Karpas-422 (cell line): ENCODE results near the gene TYW5. TPM values are rescaled to one million over a fixed set of nuclear protein-coding genes. Genes with fewer than 3 reads are reported as not detected.

Experiments used
- DNase-seq: peaks from one replicate; pipeline ENCODE4 v3.0.0-alpha.2; 2015
- H2AFZ ChIP-seq: fragments of 200-600 bp; sonication (generic); 2 replicates; pipeline ENCODE4 v1.6.1; 2014; ENCODE audit warnings: antibody characterized with exemption, low read length, mixed read lengths
- H3K27ac ChIP-seq: fragments of 200-600 bp; sonication (generic); 2 replicates; pipeline ENCODE4 v1.5.1; 2014; ENCODE audit warnings: mild to moderate bottlenecking, low read length, moderate library complexity
- H3K27me3 ChIP-seq: fragments of 200-600 bp; sonication (generic); 2 replicates; pipeline ENCODE4 v1.6.1; 2014; ENCODE audit warnings: low read length, mixed read lengths
- H3K36me3 ChIP-seq: fragments of 200-600 bp; sonication (generic); 2 replicates; pipeline ENCODE4 v1.6.1; 2014; ENCODE audit warnings: low read length, mixed read lengths; ENCODE audit not compliant: insufficient read depth
- H3K4me1 ChIP-seq: fragments of 200-600 bp; sonication (generic); 2 replicates; pipeline ENCODE4 v1.6.1; 2014; ENCODE audit warnings: mild to moderate bottlenecking, low read length, mixed read lengths
- H3K4me2 ChIP-seq: fragments of 200-600 bp; sonication (generic); 2 replicates; pipeline ENCODE4 v1.6.1; 2014; ENCODE audit warnings: low read length, low read depth, mild to moderate bottlenecking; ENCODE audit not compliant: poor library complexity, severe bottlenecking
- H3K4me3 ChIP-seq: fragments of 200-600 bp; sonication (generic); 2 replicates; pipeline ENCODE4 v1.5.1; 2014; ENCODE audit warnings: mild to moderate bottlenecking, antibody characterized with exemption, low read length, mixed read lengths
- H3K79me2 ChIP-seq: fragments of 200-600 bp; sonication (generic); 2 replicates; pipeline ENCODE4 v1.6.1; 2014; ENCODE audit warnings: mild to moderate bottlenecking, low read length, mixed read lengths
- H3K9ac ChIP-seq: fragments of 200-600 bp; sonication (generic); 2 replicates; pipeline ENCODE4 v1.6.0; 2014; ENCODE audit warnings: low read length
- H3K9me2 ChIP-seq: fragments of 200-600 bp; sonication (generic), shearing (Covaris generic); replicated peaks from 2 replicates; pipeline ENCODE4 v1.6.0; 2014; ENCODE audit warnings: mild to moderate bottlenecking, low read length, moderate library complexity; ENCODE audit not compliant: insufficient read depth
- H3K9me3 ChIP-seq: fragments of 300-700, 200-600 bp; sonication (generic); 2 replicates; pipeline ENCODE4 v1.6.1; 2014; ENCODE audit warnings: low read length, mixed read lengths
- H4K20me1 ChIP-seq: fragments of 200-600 bp; sonication (generic); 2 replicates; pipeline ENCODE4 v1.6.1; 2014; ENCODE audit warnings: mild to moderate bottlenecking, antibody characterized with exemption, low read length, low read depth; ENCODE audit not compliant: insufficient read depth
- total RNA-seq: library from RNA; depleted of rRNA; stranded (reverse); fragments of >200 nt; shearing (Covaris generic); gene quantifications from 2 replicates; pipeline ENCODE4 v1.2.3, GENCODE V29; 2014; ENCODE audit warnings: low replicate concordance

Gene TYW5
- total RNA-seq, 1 experiment from 2014 or later, result 10.5 TPM

DNA sequence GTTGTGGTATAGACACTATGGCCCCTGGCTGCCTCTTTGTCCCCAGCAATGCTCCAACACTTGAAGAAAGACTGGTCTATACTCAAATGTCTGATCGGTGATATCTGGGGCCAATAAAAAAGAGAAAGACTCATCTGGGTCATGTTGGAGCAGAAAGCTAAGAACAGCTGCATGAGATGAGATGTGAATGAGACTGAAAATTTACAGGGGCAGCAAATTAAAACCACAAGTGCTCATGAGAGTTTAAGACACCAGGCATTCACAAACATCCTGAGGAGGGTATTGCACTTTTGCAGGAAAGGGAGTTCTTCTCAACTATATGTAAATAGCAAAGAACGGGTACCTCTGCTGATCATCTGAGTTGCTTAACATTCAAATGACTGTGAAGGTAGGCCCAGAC, 36.4 kb upstream of the TYW5 start:
- no peaks in the 10 kb centered on the region for H4K20me1 ChIP-seq
- H3K4me3 ChIP-seq, result no peak overlapping the region
- no peaks in the 10 kb centered on the region for H3K27me3 ChIP-seq
- no peaks in the 10 kb centered on the region for H3K79me2 ChIP-seq
- no peak overlapping the region for H3K27ac ChIP-seq
- H3K9ac ChIP-seq, result no peak overlapping the region
- DNase-seq, result no peak
- no peaks in the 10 kb centered on the region for H3K9me3 ChIP-seq
- no peaks in the 10 kb centered on the region for H3K9me2 ChIP-seq
- H3K4me2 ChIP-seq, result no peak overlapping the region
- no peaks in the 10 kb centered on the region for H3K4me1 ChIP-seq
- no peak overlapping the region for H2AFZ ChIP-seq
- H3K36me3 ChIP-seq, result no peaks in the 10 kb centered on the region

DNA sequence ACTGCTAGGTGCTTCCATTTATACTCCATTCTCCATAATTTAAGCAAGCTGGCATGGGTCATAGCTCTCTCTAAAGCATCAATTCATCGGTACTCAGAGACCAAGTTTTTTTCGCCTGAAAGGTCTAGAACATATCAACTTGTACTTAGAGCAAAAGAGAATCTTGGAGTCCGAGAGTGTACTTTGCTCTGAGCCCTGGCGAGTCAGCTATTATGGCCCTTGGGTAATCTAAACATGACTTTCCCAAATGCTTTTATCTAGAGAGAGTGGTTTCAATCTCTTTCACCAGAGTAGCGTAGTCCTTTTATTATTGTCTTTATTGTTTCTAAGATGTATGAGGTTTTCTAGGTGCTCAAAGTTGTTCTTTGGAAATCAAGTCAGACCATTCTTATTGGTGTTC, 34.5 kb upstream of the TYW5 start:
- DNase-seq, result no peak
- H3K27ac ChIP-seq, result no peak overlapping the region
- H3K9me2 ChIP-seq, result no peaks in the 10 kb centered on the region
- H3K9me3 ChIP-seq, result no peaks in the 10 kb centered on the region
- no peaks in the 10 kb centered on the region for H3K79me2 ChIP-seq
- H4K20me1 ChIP-seq, result no peaks in the 10 kb centered on the region
- no peak overlapping the region for H3K4me2 ChIP-seq
- no peak overlapping the region for H3K4me3 ChIP-seq
- no peaks in the 10 kb centered on the region for H3K27me3 ChIP-seq
- no peaks in the 10 kb centered on the region for H3K36me3 ChIP-seq
- H2AFZ ChIP-seq, result no peak overlapping the region
- no peaks in the 10 kb centered on the region for H3K4me1 ChIP-seq
- no peak overlapping the region for H3K9ac ChIP-seq

GRCh38 chr2:199988151-199988550, 32.9 kb upstream of the TYW5 start:
- Histone ChIP-seq H4K20me1 (no peaks in the 10 kb centered on the region), H3K9ac (no peak overlapping the region), H3K9me3 (no peaks in the 10 kb centered on the region), H3K4me1 (no peaks in the 10 kb centered on the region), H3K36me3 (no peaks in the 10 kb centered on the region), H3K9me2 (no peaks in the 10 kb centered on the region), H3K4me2 (no peak overlapping the region), H3K27ac (no peak overlapping the region), H3K27me3 (no peaks in the 10 kb centered on the region), H3K79me2 (no peaks in the 10 kb centered on the region), H3K4me3 (no peak overlapping the region), H2AFZ (no peak overlapping the region)
- no peak for DNase-seq

DNA sequence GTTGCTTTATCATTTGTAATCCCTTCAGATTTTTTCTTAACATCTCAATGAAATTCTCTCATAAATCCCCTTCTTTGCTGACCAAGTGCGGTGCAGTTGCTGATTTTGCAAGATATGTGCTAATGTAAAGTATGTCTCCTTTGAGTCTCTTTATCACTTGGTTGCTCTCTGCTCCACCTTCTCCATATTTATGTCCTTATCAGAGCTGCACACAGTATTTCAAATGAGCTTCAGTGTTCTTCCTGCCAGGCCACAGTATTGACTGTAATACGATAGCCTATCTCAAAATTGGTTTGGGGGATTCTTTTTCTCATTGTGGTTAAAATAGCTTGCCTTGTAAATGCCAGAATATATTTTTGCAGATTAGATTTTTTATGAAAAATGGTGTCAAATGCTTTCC, 32.3 kb upstream of the TYW5 start:
- no peak for DNase-seq
- Histone ChIP-seq H3K9ac (no peak overlapping the region), H3K9me3 (no peaks in the 10 kb centered on the region), H3K27ac (no peak overlapping the region), H3K79me2 (no peaks in the 10 kb centered on the region), H3K4me2 (no peak overlapping the region), H3K4me3 (no peak overlapping the region), H3K36me3 (no peaks in the 10 kb centered on the region), H3K4me1 (no peaks in the 10 kb centered on the region), H2AFZ (no peak overlapping the region), H3K27me3 (no peaks in the 10 kb centered on the region), H3K9me2 (no peaks in the 10 kb centered on the region), H4K20me1 (no peaks in the 10 kb centered on the region)

GRCh38 chr2:199985625-199986207, 30.4 kb upstream of the TYW5 start:
- Histone ChIP-seq H3K79me2 (no peaks in the 10 kb centered on the region), H3K9me2 (no peaks in the 10 kb centered on the region), H3K27ac (no peak overlapping the region), H3K4me2 (no peak overlapping the region), H3K4me3 (no peak overlapping the region), H3K9me3 (no peaks in the 10 kb centered on the region), H3K9ac (no peak overlapping the region), H4K20me1 (no peaks in the 10 kb centered on the region), H3K4me1 (no peaks in the 10 kb centered on the region), H2AFZ (peak overlapping the region; percentile 96), H3K27me3 (no peaks in the 10 kb centered on the region), H3K36me3 (no peaks in the 10 kb centered on the region)
- peak; percentile 92 for DNase-seq

- H2AFZ ChIP-seq, result no peak overlapping the region
- H3K9ac ChIP-seq, result no peak overlapping the region
- no peaks in the 10 kb centered on the region for H3K36me3 ChIP-seq
- H3K79me2 ChIP-seq, result no peaks in the 10 kb centered on the region
- H3K4me2 ChIP-seq, result no peak overlapping the region
- H3K9me2 ChIP-seq, result no peaks in the 10 kb centered on the region
- H3K27me3 ChIP-seq, result no peaks in the 10 kb centered on the region
- no peaks in the 10 kb centered on the region for H3K9me3 ChIP-seq
- H3K4me3 ChIP-seq, result no peak overlapping the region
- no peak overlapping the region for H3K27ac ChIP-seq
- H4K20me1 ChIP-seq, result no peaks in the 10 kb centered on the region
- DNase-seq, result no peak
- H3K4me1 ChIP-seq, result no peaks in the 10 kb centered on the region
Observed at GRCh38 chr2:199984755-199985154, 29.5 kb upstream of the TYW5 start.

DNA sequence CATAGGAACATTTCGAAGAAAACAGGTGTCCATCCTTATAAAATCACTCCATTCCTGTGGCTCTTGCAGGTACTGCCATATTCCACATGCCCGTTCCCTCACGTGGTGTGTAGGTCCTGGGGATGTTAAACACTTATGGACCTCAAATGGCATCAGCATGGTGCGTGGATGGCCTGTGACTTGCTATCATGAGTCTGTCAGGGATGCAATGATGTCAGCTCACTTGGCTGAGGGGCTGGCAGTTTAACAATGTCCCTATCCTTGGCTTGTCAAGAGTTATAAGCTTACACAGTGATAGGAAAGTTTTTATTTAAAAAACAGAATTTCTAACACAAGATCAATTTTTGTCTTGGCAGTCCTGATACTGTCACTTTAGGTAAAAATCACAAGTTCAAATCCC, 28.9 kb upstream of the TYW5 start:
- H3K4me1 ChIP-seq, result no peaks in the 10 kb centered on the region
- H3K36me3 ChIP-seq, result no peaks in the 10 kb centered on the region
- H4K20me1 ChIP-seq, result no peaks in the 10 kb centered on the region
- H3K9ac ChIP-seq, result no peak overlapping the region
- H3K4me2 ChIP-seq, result no peak overlapping the region
- H3K27me3 ChIP-seq, result no peaks in the 10 kb centered on the region
- H3K79me2 ChIP-seq, result no peaks in the 10 kb centered on the region
- no peak overlapping the region for H3K4me3 ChIP-seq
- DNase-seq, result no peak
- no peak overlapping the region for H2AFZ ChIP-seq
- no peaks in the 10 kb centered on the region for H3K9me2 ChIP-seq
- H3K9me3 ChIP-seq, result no peaks in the 10 kb centered on the region
- no peak overlapping the region for H3K27ac ChIP-seq

DNA sequence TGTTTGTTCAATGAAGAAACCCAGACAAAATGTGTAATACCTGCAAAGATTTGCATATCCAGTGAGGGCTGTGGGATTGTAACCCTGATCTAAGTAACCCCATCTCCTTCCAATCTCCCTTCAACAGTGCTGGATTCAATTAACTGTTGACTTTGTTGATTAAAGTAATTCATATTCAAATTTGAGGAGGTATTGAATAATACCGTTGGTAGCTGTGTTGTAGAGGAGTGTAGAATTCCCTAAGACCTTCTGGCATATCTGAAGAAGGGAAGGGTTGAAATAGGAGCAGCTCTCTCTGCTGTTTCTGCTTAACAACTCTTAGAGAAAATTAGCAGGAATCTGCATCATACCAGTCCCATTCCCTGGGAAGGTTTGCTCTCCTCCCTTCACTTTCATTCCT, 28.2 kb upstream of the TYW5 start:
- H3K9me2 ChIP-seq, result no peaks in the 10 kb centered on the region
- no peak overlapping the region for H3K27ac ChIP-seq
- H3K27me3 ChIP-seq, result no peaks in the 10 kb centered on the region
- no peaks in the 10 kb centered on the region for H3K79me2 ChIP-seq
- no peak overlapping the region for H3K4me3 ChIP-seq
- no peaks in the 10 kb centered on the region for H3K4me1 ChIP-seq
- H3K9ac ChIP-seq, result no peak overlapping the region
- H4K20me1 ChIP-seq, result no peaks in the 10 kb centered on the region
- H2AFZ ChIP-seq, result no peak overlapping the region
- no peak for DNase-seq
- no peaks in the 10 kb centered on the region for H3K9me3 ChIP-seq
- H3K36me3 ChIP-seq, result no peaks in the 10 kb centered on the region
- H3K4me2 ChIP-seq, result no peak overlapping the region
